Endodermal cell (in vitro differentiated cells): ENCODE measurements around the gene OVCH2. TPM values are rescaled to one million over a fixed set of nuclear protein-coding genes. Genes with fewer than 3 reads are reported as not detected.

Source experiments
- DNase-seq: peaks from one replicate; pipeline ENCODE4 v3.0.0-alpha.2; 2017
- H3K27ac ChIP-seq: 2 replicates; pipeline ENCODE4 v1.5.1; 2013; ENCODE audit warnings: mild to moderate bottlenecking, low read depth, low read length, moderate library complexity
- H3K27me3 ChIP-seq: 2 replicates; pipeline ENCODE4 v1.6.1; 2013; ENCODE audit warnings: mild to moderate bottlenecking, low read length, moderate library complexity; ENCODE audit not compliant: insufficient read depth, control insufficient read depth, poor library complexity, severe bottlenecking
- H3K36me3 ChIP-seq: 2 replicates; pipeline ENCODE4 v1.7.0; 2013; ENCODE audit warnings: mild to moderate bottlenecking, low read length, moderate library complexity; ENCODE audit not compliant: control insufficient read depth, insufficient read depth
- H3K4me1 ChIP-seq: one replicate; pipeline ENCODE4 v1.7.0; 2013; ENCODE audit warnings: low read length; ENCODE audit not compliant: control insufficient read depth, insufficient read depth
- H3K4me3 ChIP-seq: 2 replicates; pipeline ENCODE4 v1.5.1; 2013; ENCODE audit warnings: mild to moderate bottlenecking, low read length, moderate library complexity
- H3K9ac ChIP-seq: 2 replicates; pipeline ENCODE4 v1.6.1; 2013; ENCODE audit warnings: mild to moderate bottlenecking, low read length, moderate library complexity; ENCODE audit not compliant: poor library complexity, severe bottlenecking; ENCODE audit errors: extremely low read depth
- H3K9me3 ChIP-seq: 2 replicates; pipeline ENCODE4 v1.6.1; 2013; ENCODE audit warnings: mild to moderate bottlenecking, low read length, moderate library complexity; ENCODE audit not compliant: control insufficient read depth
- H3K27ac Mint-ChIP-seq: 2 replicates; pipeline ENCODE4 v1.8.0; 2020; ENCODE audit warnings: mixed read lengths
- H3K27me3 Mint-ChIP-seq: 2 replicates; pipeline ENCODE4 v1.8.0; 2021; ENCODE audit warnings: mild to moderate bottlenecking, mixed read lengths; ENCODE audit not compliant: insufficient read depth
- H3K36me3 Mint-ChIP-seq: 2 replicates; pipeline ENCODE4 v1.8.0; 2020; ENCODE audit warnings: low read depth, mixed read lengths
- H3K4me1 Mint-ChIP-seq: 2 replicates; pipeline ENCODE4 v1.8.0; 2020; ENCODE audit warnings: mixed read lengths
- H3K4me3 Mint-ChIP-seq: 2 replicates; pipeline ENCODE4 v1.8.0; 2020; ENCODE audit warnings: mild to moderate bottlenecking, moderate library complexity, mixed read lengths
- H3K9me3 Mint-ChIP-seq: 2 replicates; pipeline ENCODE4 v1.8.0; 2020; ENCODE audit warnings: mild to moderate bottlenecking, mixed read lengths
- WGBS, 2 experiments: methylation state at CpG; one replicate each; pipeline versions ENCODE4 v1.1.5 to v1.1.7; 2013; ENCODE audit warnings: missing lambda C conversion rate in 2 of 2, mixed read lengths in 1 of 2; ENCODE audit not compliant: insufficient coverage in 1 of 2, insufficient read length in 1 of 2; 5-methylcytosine and 5-hydroxymethylcytosine counted together
- total RNA-seq, 2 donors: library from RNA; stranded (reverse); fragmentation: NEBNext Ultra II Directional in 1 of 2; extraction: Animal tissue kit (Norgen Biotek cat#: 25700) in 1 of 2; gene quantifications; 2 replicates in 1 of 2; 3 replicates in 1 of 2; pipeline ENCODE4 v1.2.1, GENCODE V29; 2021
- TF ChIP-seq, protein P1 (sequence below): fragments of 200-600 bp; sonication (generic); conservative IDR thresholded peaks from 2 replicates; pipeline ENCODE4 v1.5.0; 2021; ENCODE audit warnings: antibody characterized with exemption, mild to moderate bottlenecking

Gene OVCH2
- total RNA-seq, 2 donors from 2014 or later, result 8.2 to 30.1 TPM

GRCh38 chr11:7714786-7715185 is 8.5 kb upstream of the OVCH2 start:
- no peaks in the 10 kb centered on the region for H3K4me1 ChIP-seq
- no peak overlapping the region for H3K9ac ChIP-seq
- DNase-seq, result no peak
- no peak overlapping the region for H3K4me3 ChIP-seq
- H3K4me1 Mint-ChIP-seq, result peaks cover 17% of the 10 kb centered on the region
- H3K36me3 ChIP-seq, result no peaks in the 10 kb centered on the region
- WGBS, 2 experiments, result 67 to 97% methylated on average over 1 to 3 of the region's 3 CpGs
- peaks cover 8% of the 10 kb centered on the region for H3K36me3 Mint-ChIP-seq
- TF ChIP-seq, protein P1, sequence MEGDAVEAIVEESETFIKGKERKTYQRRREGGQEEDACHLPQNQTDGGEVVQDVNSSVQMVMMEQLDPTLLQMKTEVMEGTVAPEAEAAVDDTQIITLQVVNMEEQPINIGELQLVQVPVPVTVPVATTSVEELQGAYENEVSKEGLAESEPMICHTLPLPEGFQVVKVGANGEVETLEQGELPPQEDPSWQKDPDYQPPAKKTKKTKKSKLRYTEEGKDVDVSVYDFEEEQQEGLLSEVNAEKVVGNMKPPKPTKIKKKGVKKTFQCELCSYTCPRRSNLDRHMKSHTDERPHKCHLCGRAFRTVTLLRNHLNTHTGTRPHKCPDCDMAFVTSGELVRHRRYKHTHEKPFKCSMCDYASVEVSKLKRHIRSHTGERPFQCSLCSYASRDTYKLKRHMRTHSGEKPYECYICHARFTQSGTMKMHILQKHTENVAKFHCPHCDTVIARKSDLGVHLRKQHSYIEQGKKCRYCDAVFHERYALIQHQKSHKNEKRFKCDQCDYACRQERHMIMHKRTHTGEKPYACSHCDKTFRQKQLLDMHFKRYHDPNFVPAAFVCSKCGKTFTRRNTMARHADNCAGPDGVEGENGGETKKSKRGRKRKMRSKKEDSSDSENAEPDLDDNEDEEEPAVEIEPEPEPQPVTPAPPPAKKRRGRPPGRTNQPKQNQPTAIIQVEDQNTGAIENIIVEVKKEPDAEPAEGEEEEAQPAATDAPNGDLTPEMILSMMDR, result no peak
- no peak overlapping the region for H3K27ac ChIP-seq
- H3K27ac Mint-ChIP-seq, result no peak overlapping the region
- no peaks in the 10 kb centered on the region for H3K27me3 Mint-ChIP-seq
- peaks cover 3% of the 10 kb centered on the region for H3K9me3 Mint-ChIP-seq
- H3K27me3 ChIP-seq, result no peaks in the 10 kb centered on the region
- no peak overlapping the region for H3K4me3 Mint-ChIP-seq
- no peaks in the 10 kb centered on the region for H3K9me3 ChIP-seq

GRCh38 chr11:7703740-7704139 is 2.5 kb downstream of the OVCH2 start:
- Mint-ChIP-seq H3K4me1 (peaks cover 10% of the 10 kb centered on the region), H3K27ac (no peak overlapping the region)

GRCh38 chr11:7696424-7696823 is 9.9 kb downstream of the OVCH2 start:
- Mint-ChIP-seq H3K4me1 (peaks cover 36% of the 10 kb centered on the region), H3K27me3 (no peaks in the 10 kb centered on the region), H3K4me3 (no peak overlapping the region), H3K36me3 (peaks cover 26% of the 10 kb centered on the region), H3K27ac (no peak overlapping the region), H3K9me3 (no peaks in the 10 kb centered on the region)
- Histone ChIP-seq H3K27ac (no peak overlapping the region), H3K36me3 (peaks cover 28% of the 10 kb centered on the region), H3K9ac (no peak overlapping the region), H3K27me3 (no peaks in the 10 kb centered on the region), H3K9me3 (peaks cover 4% of the 10 kb centered on the region), H3K4me1 (peaks cover 17% of the 10 kb centered on the region), H3K4me3 (no peak overlapping the region)
- WGBS, 2 experiments, result 90 to 100% methylated on average over 3 to 5 of the region's 5 CpGs
- DNase-seq, result no peak
- TF ChIP-seq, protein P1, result no peak

More at GRCh38 chr11:7703740-7704139, 2.5 kb downstream of the OVCH2 start:
- DNase-seq, result no peak
- H3K4me3 Mint-ChIP-seq, result no peak overlapping the region
- H3K4me1 ChIP-seq, result peaks cover 4% of the 10 kb centered on the region
- H3K27me3 ChIP-seq, result no peaks in the 10 kb centered on the region
- H3K4me3 ChIP-seq, result no peak overlapping the region
- H3K9me3 Mint-ChIP-seq, result no peaks in the 10 kb centered on the region
- H3K9me3 ChIP-seq, result no peaks in the 10 kb centered on the region
- peaks cover 24% of the 10 kb centered on the region for H3K36me3 ChIP-seq
- WGBS, 2 experiments, result 76 to 83% methylated on average over 4 to 5 of the region's 5 CpGs
- H3K27me3 Mint-ChIP-seq, result no peaks in the 10 kb centered on the region
- peaks cover 39% of the 10 kb centered on the region for H3K36me3 Mint-ChIP-seq
- H3K9ac ChIP-seq, result no peak overlapping the region
- H3K27ac ChIP-seq, result no peak overlapping the region
- TF ChIP-seq, protein P1, result no peak
